HUDEP-2 (cell line): ENCODE results near the gene FRAS1.
"Not testable (repeated sequence)": the region's sequence is repeated elsewhere in the genome, so short reads cannot be mapped to it uniquely, and the experiment has no call there.

Experiments
- DNase-seq, 76 experiments: peaks; one replicate each; lab custom pipeline; 2025; ENCODE audit not compliant: unreplicated experiment in 76 of 76; lab: John Stamatoyannopoulos, UW

The FRAS1 gene

DNA sequence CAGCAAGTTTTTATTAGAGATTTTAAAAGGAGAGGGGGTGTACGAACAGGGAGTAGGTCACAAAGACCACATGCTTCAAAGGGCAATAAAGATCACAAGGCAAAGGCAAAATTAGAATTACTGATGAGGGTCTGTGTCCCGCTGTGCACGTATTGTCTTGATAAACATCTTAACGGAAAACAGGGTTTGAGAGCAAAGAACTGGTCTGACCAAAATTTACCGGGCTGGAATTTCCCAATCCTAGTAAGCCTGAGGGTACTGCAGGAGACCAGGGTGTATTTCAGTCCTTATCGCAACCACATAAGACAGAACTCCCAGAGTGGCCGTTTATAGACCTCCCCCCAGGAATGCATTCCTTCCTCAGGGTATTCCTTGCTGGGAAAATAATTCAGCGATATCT is 195.7 kb downstream of the FRAS1 start:
- DNase-seq = not testable (repeated sequence)

DNA sequence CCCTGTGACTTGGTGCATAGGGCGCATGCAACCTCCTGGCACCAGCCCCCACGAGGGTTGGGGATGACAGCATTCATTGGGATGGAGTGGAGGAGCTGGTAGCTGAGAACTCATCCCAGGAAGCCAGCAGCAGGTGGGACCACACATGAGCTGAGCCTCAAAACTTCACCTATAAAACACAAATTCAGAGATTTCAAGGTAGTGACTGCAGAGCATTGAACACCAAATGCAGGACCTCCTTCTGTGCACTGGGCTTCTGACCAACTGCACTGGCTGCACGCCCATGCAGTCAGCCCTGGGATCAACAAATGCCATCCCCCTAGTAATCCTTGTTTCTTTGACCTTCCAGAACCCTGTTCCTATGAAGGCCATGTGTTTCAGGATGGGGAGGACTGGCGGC is 197.8 kb downstream of the FRAS1 start:
- no peak for DNase-seq

DNA sequence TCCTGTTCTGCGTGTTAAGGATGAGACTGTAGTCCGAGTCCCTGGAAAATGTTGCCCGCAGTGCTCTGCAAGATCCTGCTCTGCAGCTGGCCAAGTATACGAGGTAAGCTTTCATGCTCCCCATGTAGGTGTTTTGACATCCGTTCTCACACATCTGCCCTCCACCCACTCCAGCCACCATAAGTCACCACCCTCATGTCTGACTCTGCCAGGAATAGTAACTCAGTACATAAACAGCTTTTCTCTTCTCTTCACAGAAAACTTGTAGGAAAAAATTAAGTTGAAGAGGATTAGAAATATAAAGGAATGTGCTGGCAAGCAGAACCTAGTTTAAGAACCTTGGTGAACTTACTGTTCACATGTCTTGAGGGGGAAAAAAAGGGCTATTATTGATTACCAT is 207.9 kb downstream of the FRAS1 start:
- DNase-seq = no peak

DNA sequence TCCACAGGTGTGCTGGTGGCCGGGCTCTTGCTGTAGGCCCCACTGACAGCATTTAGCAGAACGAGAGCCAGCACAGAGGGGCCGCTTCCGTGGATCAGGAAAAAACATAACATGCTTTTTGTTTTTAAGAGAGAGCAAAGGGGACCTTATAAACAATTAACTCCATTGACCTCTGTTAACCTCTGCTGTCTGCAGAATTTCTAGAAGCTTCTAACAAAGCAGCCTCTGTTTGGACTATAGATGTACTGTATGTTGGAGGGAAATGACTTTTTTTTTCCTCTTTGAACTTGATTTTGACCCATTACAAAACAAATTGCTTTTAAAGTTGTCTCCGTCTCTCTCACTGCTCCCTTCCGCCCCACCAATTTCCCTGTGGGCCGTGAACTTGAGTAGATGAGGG is 210.7 kb downstream of the FRAS1 start:
- DNase-seq = no peak

DNA sequence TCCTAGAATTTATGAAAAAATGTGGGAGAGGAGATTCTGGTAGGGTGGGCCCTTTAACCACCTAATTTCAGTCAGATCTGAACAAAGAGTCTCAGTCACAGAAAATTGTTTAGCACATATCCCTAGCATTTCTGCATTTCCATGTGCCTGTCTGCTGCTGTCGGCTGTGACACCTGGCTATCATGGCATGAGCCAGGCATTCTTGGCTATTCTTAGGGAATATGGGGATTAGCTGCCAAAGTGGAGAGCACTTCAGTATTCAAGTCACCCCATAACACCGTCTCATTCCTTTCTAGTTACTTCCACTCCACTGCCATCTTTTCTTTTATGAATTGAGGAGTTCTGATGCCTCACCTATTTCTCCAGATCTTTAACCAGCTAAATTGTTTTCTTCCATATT is 211.5 kb downstream of the FRAS1 start:
- DNase-seq = no peak

DNA sequence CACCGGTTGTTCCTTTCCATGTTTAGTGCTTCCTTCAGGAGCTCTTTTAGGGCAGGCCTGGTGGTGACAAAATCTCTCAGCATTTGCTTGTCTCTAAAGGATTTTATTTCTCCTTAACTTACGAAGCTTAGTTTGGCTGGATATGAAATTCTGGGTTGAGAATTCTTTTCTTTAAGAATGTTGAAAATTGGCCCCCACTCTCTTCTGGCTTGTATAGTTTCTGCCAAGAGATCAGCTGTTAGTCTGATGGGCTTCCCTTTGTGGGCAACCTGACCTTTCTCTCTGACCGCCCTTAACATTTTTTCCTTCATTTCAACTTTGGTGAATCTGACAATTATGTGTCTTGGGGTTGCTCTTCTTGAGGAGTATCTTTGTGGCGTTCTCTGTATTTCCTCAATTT is 218.3 kb downstream of the FRAS1 start:
- not testable (repeated sequence) for DNase-seq

DNA sequence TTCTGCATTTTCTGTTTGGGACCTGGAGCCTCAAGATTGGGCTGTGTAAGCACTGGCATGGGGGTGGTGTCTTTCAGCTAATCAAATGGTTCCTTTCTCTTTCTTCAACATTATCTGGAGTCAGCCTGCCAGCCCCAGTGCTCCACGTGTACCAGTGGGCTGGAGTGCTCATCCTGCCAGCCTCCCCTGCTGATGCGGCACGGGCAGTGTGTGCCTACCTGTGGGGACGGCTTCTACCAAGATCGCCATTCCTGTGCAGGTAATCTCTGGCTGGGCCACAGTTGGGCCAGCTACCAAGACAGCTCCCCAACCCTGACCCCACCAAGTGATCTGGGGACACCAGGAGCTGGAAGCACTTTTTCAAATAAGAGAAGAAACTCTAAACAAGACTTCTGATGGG is 229.2 kb downstream of the FRAS1 start:
- DNase-seq = no peak

DNA sequence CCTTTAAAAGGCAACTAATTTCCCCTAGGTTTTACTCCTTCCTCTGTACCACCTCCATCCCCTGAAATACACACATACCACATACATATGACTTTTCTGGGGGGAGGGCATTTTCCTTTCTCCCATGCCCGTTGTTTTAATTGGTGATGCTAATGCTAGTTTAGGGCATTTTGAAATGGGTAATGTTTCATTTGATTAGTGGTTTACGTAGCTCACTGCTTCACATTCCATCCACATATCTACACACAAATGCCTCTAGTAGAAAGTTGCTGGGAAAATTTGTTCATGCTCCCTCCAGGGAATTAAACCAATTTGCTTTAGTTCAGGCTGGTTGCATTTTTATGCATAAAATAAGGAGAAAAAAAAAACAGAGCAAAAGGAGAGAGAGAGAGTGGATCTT is 231.2 kb downstream of the FRAS1 start:
- no peak for DNase-seq

DNA sequence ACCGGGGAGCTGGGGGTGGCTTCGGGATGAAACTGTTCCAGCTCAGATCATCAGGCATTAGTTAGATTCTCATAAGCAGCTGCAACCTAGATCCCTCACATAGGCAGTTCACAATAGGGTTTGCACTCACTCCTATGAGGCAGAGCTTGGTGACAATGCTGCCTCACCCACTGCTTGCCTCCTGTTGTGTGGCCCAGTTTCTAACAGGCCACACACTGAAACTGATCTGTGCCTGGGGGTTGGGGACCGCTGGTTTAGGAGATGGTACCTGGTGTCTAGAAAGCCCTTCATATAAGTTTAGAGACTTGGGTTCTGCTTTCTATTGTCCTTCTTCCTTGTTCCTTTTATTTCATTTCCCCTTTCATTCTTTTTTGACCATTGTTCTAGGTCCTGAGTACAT is 234.2 kb downstream of the FRAS1 start:
- DNase-seq = no peak

DNA sequence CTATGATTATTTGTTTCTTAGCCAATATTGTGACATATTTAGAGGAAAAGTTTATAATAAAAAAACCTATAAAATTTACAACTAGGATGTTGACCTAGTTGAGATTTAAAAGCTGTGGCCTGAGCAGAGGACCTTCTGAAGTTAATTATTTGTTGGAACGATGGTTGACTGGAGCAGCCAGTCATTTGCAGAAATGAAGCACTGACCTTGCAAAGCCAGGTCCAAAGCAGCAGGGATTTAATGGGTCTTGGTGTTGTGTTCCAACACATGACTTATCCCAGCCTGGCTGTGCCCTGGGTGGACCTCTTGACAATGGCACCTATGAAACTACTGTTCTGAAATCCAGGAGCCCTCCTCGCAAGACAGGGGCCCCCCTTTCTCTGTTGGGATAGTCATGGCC is 235.2 kb downstream of the FRAS1 start:
- no peak for DNase-seq

DNA sequence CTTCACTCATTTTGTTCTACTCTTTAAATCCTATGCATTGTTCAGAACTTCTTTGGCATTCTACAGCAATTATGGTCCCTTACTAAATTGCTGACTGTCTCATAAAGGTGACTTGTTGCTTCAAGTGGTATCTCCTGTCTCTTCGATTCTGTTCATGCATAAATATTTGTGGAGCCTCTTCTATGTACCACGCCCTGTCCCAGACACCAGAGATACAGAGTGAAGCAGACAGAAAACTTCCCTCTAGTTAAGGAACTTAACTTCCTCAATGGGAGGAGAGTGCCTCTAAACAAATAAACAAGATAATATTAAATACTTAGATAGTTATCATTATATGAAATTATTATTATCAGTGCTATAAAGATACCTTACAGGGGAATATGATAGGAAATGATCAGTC is 235.7 kb downstream of the FRAS1 start:
- DNase-seq = no peak

DNA sequence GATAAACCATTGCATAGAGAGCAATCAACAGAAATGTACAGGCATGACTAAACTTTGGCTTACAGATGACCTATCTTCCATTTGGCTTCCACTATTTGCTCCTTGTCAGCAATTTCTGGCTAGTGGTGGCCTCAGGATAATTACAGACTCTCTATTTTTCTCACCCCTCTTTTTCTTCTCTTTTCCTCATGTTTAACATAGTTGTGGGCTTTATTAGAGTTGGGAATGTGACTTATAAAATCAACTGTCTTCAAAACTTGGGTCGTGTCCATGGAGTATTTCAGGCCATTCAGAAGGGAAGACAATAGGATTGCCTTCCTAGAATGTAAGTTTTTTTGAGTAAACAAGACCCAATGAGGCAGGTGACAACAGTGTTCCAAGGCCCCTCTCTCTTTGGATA is 236.2 kb downstream of the FRAS1 start:
- DNase-seq = no peak

DNA sequence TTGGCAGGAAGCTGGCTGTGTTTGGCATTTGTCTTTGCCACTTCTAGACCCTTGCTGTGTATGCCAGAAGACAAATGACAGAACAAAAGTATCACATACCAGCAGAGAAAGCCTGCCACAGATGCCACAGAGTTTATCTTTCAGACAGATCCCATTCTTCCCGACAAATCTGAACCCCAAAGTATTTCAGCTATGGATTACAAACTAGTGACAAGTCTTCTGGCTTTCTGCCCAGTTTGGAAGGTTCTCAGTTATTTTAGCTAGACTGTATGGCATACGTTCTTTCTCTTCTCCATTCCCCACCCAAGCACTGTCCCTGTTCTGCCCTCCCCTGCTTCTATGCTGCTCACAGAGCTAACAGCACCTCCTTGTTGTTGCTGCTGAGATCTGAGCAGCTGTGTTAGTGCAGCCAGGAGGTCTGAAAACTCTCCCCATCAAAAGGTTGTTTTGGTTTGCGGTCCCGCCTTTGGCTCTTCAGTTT is 236.7 kb downstream of the FRAS1 start:
- no peak for DNase-seq

DNA sequence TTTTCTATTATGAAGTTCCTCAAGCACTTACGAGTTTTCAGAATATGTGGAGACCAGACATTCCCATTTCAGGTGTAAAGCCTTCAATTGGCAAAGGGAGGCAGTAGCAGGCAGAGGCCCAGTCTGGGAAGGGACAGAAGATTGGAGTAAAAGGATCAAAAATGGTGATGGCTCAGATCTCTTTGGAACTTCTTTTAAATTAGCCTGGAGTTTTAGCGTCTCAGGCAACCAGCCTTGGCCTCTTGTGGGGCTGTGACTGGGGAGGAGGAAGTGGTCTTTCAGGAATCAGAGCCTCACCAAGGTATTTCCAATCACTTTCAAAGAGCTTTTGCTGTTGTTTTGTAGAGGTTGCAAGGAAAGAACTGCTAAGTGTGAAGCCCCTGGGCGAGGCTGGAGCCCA is 239.1 kb downstream of the FRAS1 start:
- no peak for DNase-seq

DNA sequence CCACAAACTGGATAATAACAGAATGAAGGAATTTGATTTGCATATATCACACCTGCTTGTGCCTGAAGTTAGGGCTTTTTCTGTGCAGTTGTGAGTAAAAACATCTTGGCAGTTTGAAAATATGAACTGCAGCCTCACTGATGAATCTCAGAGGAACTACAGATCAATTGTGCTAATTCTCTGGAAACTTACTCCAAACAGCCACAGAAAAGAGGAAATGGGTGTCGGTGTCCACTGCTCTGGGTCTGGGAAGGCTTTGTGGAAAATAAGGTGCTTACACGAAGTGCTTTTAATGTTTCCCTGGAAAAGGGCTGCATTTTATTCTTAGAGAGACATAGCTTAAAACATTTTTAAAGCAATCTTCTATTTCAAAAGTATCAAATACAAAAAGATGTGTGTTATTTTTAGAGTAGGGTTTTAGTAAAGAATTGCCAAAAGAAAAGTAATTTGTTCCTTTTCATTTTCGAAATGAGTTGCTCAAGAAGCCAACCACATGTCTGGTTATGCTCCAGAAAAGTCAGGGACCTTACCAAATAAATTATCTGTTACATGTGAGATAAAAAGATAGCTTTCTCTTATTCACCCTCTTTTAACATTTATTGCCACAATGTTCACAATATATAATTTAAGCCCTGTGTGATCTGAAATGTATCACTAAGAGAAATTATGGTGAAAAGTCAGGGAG is 240.1 kb downstream of the FRAS1 start:
- no peak for DNase-seq

DNA sequence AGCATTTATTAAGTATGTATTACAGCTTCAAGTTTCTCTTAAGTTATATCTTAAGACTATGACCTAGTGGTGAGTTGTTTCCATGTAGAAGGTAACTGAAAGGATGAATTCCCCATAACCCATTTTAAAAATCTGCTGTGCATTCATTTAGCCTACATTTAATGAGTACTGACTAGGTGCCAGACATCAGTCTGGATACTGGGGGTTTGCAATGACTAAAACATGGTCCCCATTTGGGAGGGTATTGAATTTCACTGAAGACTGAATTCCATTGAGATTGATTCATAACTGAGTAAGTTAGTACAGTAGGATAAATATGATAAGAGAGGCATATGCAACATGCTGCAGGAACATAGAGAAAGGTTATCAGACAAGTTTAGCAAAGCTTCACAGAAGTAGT is 241.5 kb downstream of the FRAS1 start:
- DNase-seq = no peak

DNA sequence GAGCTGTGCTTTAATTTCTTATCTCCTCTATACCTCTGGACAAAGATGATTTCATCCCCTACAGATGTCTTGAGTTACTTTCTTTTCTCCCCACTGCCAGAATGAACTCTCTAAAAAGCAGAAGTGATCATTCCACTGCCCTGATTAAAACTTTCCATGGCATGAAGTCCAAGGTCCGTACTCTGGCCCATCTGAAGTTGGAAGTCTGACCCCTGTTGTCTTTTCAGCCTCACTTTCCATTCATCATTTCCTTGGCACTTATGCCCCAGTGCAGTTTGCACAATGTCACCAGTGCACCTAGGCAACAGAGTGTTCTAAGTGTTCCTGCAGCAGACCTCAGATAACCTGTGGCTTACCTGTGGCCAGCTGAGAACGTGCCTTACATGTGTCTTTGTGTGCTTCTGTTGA is 242.4 kb downstream of the FRAS1 start:
- peak in 1 of 76 experiments; percentile 2 for DNase-seq

DNA sequence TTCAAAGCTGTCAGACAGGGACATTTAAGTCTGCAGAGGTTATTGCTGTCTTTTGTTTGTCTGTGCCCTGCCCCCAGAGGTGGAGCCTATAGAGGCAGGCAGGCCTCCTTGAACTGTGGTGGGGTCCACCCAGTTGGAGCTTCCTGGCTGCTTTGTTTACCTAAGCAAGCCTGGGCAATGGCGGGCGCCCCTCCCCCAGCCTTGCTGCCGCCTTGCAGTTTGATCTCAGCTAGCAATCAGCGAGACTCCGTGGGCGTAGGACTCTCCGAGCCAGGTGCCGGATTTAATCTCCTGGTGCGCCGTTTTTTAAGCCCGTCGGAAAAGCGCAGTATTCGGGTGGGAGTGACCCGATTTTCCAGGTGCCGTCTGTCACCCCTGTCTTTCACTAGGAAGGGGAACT is 250.1 kb downstream of the FRAS1 start:
- not testable (repeated sequence) for DNase-seq

DNA sequence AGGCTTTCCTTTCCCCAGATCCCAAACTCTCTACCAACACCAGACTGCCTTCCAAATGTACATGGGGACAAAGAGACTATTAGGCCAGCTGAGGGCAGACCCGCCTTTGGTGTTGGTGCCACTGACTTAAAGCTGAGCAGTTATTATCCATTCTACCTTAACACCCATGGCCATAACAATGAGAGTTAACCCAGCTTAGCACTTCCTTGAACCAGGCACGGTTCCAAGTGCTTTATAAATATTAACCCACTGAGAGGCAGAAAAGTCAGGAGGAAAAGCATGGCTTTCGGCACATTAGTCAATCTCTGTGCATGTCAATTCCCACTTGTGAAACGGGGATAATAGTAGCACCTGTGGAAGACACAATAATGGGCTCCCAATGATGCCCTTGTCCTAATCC is 251.4 kb downstream of the FRAS1 start:
- DNase-seq = no peak

DNA sequence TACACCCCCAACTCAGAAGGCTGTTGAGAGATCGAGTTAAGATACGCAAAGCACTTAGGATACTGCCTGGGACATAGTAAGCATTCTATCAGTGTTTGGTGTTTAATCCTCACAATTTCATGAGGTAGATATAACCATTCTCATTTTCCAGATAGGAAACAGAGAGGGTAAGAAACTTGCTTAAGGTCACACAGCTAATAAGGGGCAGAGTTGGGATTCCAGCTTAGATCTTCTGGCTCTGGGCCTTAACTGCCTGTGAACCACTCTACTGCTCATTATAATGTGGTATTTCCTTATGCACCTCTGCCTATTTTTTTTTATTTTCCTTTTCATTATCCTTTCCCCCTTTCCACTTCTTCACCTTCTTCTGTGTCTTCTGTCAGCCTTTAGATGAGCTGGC is 252.2 kb downstream of the FRAS1 start:
- no peak for DNase-seq

DNA sequence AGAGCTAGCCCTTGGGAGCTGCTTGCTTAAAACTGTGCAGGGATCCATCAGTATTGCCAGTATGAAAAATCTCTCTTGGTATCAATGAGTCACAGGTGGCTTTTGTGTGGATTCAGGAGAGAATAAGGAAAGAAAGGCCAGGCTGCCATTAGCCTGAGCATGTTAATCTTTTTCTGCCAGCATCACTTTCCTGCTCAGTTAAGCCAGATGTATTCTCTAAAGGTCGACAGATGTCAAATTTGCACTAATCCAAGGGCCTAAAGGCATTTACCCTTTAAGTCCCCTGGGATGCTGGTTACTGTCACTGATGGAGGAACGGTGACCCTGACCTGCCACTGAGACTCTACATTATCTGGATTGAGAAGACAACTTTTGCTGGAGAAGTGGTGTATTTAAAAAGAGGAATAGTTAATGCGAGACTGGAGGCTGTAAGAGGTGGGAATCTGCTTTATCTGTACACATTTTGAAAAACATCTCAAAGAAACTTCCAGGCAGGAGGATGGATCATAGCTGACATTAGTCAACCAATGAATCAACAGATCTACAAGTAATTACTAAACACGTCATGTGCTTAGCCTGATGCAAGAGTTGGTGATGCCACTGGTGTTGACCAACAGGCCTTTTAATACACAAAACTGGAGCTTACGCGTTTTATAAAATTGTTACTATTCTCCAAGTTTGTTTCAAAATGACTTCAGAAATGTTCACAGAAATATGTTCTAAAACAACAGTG is 253.1 kb downstream of the FRAS1 start:
- DNase-seq = no peak

DNA sequence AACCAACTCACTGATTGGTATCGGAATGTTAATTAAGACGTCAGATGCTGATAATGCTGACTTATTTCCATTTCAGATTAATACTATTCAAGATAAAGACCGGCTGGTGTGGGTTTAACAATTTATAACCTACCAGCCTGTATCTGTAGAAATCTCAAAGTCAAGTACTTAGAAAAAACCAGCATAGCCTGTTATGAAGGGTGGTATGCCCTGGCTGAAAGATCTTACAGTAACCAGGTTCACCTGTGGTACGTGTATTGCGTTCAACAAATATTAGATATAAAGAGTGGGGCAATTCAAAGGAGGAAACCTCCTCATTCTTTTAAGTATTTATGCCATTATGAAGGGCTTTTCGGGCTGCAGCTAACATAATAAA is 253.6 kb downstream of the FRAS1 start:
- no peak for DNase-seq
